ENCODE data around the gene ZNF143. TPM values are rescaled to one million over a fixed set of nuclear protein-coding genes. Genes with fewer than 3 reads are reported as not detected.
A peak's percentile ranks its signal among the peaks of the same experiment; 100 is the strongest.

The ZNF143 gene
- total RNA-seq, 1 donor from 2014 or later = 42.6 TPM

DNA sequence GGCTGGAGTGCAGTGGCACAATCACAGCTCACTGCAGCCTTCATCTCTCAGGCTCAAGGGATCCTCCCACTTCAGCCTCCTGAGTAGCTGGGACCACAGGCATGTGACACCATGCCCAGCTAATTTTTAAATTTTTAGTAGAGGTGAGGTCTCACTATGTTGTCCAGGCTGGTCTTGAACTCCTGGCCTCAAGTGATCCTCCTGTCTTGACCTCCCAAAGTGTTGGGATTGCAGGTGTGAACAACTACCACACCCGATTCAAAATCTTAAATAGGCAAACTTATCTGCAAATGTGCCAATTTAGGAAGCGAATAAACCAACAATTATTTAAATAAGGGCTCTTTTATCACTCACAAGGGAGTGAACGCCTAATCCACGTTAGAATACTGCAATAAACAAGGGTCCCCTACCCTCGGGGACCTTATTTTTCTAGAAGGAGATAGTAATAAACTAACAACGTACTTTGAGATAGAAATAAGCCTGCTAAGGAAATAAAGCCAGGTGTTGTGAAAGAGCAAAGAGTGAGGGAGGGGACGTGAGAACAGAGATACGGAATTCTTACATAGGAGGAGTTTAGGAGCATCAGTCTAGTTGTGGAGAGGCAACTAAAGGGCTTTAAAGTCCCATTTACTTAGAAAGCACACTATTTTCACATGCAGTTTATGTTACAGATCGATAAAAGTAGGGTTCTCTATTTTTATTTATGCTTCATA is 109.7 kb downstream of the ZNF143 start:
- no peaks in the 10 kb centered on the region for H3K27me3 Mint-ChIP-seq
- H3K9me3 Mint-ChIP-seq (ENCODE audit: low read depth) = no peaks in the 10 kb centered on the region
- H3K4me1 Mint-ChIP-seq (ENCODE audit: low read depth) = peaks cover 54% of the 10 kb centered on the region
- peak overlapping the region; percentile 99 for H3K27ac Mint-ChIP-seq
- peak overlapping the region; percentile 35 for H3K4me3 Mint-ChIP-seq (ENCODE audit: low read depth)
- DNase-seq (ENCODE audit: low spot score, unreplicated experiment) = no peak
- TF ChIP-seq, protein P1, sequence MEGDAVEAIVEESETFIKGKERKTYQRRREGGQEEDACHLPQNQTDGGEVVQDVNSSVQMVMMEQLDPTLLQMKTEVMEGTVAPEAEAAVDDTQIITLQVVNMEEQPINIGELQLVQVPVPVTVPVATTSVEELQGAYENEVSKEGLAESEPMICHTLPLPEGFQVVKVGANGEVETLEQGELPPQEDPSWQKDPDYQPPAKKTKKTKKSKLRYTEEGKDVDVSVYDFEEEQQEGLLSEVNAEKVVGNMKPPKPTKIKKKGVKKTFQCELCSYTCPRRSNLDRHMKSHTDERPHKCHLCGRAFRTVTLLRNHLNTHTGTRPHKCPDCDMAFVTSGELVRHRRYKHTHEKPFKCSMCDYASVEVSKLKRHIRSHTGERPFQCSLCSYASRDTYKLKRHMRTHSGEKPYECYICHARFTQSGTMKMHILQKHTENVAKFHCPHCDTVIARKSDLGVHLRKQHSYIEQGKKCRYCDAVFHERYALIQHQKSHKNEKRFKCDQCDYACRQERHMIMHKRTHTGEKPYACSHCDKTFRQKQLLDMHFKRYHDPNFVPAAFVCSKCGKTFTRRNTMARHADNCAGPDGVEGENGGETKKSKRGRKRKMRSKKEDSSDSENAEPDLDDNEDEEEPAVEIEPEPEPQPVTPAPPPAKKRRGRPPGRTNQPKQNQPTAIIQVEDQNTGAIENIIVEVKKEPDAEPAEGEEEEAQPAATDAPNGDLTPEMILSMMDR (IDR thresholded peaks at IDR 0.05; ENCODE audit: unreplicated experiment) = no peak
- H3K36me3 Mint-ChIP-seq (ENCODE audit: insufficient read depth) = peaks cover 6% of the 10 kb centered on the region

DNA sequence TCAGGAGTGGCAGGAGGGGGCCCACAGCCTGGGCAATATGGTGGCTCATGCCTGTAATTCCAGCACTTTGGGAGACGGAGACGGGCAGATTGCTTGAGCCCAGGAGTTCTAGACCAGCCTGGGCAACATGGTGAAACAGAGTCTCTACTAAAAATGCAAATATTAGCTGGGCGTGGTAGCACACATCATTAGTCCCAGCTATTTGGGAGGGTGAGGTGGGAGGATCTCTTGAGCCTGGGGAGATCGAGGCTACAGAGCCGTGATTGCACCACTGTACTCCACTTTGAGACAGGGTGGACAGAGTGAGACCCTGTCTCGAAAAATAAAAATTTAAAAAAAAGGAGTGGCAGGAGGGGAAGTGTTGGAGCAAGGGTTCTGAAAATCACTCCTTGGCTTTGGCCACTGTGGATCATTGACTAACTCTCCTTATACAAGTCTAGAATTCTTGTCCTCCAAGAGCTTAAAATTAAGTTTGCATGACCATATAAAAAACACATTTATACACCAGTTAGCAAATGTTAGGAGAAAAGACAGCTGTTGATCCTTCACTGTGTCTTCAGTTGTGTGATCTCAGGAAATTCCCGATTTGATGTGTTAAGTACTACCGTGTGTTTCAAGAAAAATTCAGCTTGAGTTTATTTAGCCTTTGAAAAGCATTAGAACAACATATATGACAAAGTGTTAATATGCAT is 110.4 kb downstream of the ZNF143 start:
- Mint-ChIP-seq H3K27me3 (no peaks in the 10 kb centered on the region), H3K4me1 (ENCODE audit: low read depth) (peaks cover 51% of the 10 kb centered on the region), H3K27ac (peak overlapping the region; percentile 99), H3K4me3 (ENCODE audit: low read depth) (peak overlapping the region; percentile 75), H3K9me3 (ENCODE audit: low read depth) (no peaks in the 10 kb centered on the region), H3K36me3 (ENCODE audit: insufficient read depth) (peaks cover 11% of the 10 kb centered on the region)
- TF ChIP-seq, protein P1 (IDR thresholded peaks at IDR 0.05; ENCODE audit: unreplicated experiment) = no peak
- DNase-seq (ENCODE audit: low spot score, unreplicated experiment) = no peak

DNA sequence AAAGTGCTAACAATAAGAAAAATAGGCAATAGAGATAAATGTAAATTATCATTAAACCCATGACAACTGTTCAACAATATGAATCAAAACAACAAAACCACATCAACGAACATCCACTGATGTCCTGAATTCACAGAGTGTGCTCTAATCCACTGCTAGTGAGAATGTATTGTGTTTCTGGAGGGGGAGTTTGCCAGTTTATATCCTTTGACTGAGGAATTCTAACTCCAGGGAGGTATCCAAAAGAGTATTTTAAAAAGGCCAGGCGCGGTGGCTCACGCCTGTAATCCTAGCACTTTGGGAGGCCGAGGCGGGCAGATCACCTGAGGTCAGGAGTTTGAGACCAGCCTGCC is 110.9 kb downstream of the ZNF143 start:
- Mint-ChIP-seq H3K9me3 (ENCODE audit: low read depth) (no peaks in the 10 kb centered on the region), H3K4me1 (ENCODE audit: low read depth) (peaks cover 49% of the 10 kb centered on the region), H3K4me3 (ENCODE audit: low read depth) (peak overlapping the region; percentile 75), H3K27me3 (no peaks in the 10 kb centered on the region), H3K27ac (peak overlapping the region; percentile 94), H3K36me3 (ENCODE audit: insufficient read depth) (peaks cover 15% of the 10 kb centered on the region)
- DNase-seq (ENCODE audit: low spot score, unreplicated experiment) = no peak
- TF ChIP-seq, protein P1 (IDR thresholded peaks at IDR 0.05; ENCODE audit: unreplicated experiment) = no peak

DNA sequence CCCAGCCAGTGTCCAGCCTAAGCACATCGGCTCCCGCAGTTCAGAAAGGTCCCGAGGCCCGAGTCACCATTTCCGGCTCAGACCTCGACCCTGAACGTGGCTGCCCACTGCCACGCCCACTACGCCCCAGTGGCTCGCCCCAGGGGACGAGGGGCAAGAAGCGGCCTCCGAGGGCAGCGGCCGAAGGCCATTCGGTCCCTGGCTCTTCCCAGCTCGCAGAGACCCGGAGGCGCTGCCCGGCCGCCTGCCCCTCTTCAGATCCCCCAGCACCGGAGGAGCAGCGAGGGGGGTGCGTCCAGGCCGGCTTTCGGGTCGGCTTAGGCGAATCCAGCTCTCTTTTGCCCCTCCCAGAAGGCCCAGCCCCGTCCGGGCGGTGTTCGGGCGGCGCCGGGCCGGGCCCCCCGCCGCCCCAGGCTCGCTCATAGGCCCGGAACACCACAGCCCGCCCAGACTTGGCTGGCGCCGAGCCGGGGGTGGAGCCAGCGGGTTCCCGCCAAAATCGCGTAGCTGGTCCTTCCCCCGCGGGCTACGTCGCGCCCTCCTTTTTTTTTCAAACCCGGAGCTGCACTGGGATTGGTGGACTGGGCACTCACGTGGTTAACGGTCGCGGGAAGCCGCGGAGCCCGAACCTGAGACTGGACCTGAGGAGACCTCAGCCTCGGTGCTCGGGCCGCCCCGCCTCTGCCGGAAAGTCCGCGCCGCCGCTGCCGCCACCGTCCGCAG is 112.4 kb downstream of the ZNF143 start, which contains the start of gene WEE1:
Gene WEE1, plus strand, starts transcription at position 619 of the 723 bp plus-strand sequence. CDS start 264 bp downstream, outside the sequence.
- H3K27ac Mint-ChIP-seq = peak within 1 kb of the TSS; percentile 98
- H3K4me1 Mint-ChIP-seq (ENCODE audit: low read depth) = peaks cover 48% of the 10 kb centered on the region
- DNase-seq (ENCODE audit: low spot score, unreplicated experiment) = peak; percentile 97
- H3K4me3 Mint-ChIP-seq (ENCODE audit: low read depth) = peak within 1 kb of the TSS; percentile 93
- H3K36me3 Mint-ChIP-seq (ENCODE audit: insufficient read depth) = peaks cover 21% of the 10 kb centered on the region
- H3K9me3 Mint-ChIP-seq (ENCODE audit: low read depth) = no peaks in the 10 kb centered on the region
- TF ChIP-seq, protein P1 (IDR thresholded peaks at IDR 0.05; ENCODE audit: unreplicated experiment) = no peak
- no peaks in the 10 kb centered on the region for H3K27me3 Mint-ChIP-seq

All from progenitor cell of endocrine pancreas (in vitro differentiated cells).